H9 (cell line): Measurements from ENCODE around the gene AMBRA1. TPM values are rescaled to one million over a fixed set of nuclear protein-coding genes. Genes with fewer than 3 reads are reported as not detected.

Source experiments
- DNase-seq: peaks from one replicate; pipeline ENCODE4 v3.0.0-alpha.2; 2017
- H2AFZ ChIP-seq: one replicate; pipeline ENCODE4 v1.6.1; 2013; ENCODE audit warnings: mild to moderate bottlenecking, low read length, control low read depth, moderate library complexity
- H2AK5ac ChIP-seq: 2 replicates; pipeline ENCODE4 v1.6.1; 2013; ENCODE audit warnings: low read length, control low read depth, mixed read lengths; ENCODE audit not compliant: insufficient read length
- H2BK120ac ChIP-seq: one replicate; pipeline ENCODE4 v1.6.1; 2013; ENCODE audit warnings: low read depth, mild to moderate bottlenecking, low read length, control low read depth, inconsistent platforms; ENCODE audit not compliant: poor library complexity, severe bottlenecking
- H2BK12ac ChIP-seq: 2 replicates; pipeline ENCODE4 v1.6.1; 2013; ENCODE audit warnings: low read length, control low read depth, mixed read lengths, low read depth; ENCODE audit not compliant: insufficient read length
- H2BK15ac ChIP-seq: 2 replicates; pipeline ENCODE4 v1.6.1; 2013; ENCODE audit warnings: low read depth, low read length, control low read depth
- H2BK20ac ChIP-seq: one replicate; pipeline ENCODE4 v1.6.1; 2013; ENCODE audit warnings: low read depth, mild to moderate bottlenecking, low read length, control low read depth, inconsistent platforms; ENCODE audit not compliant: poor library complexity, severe bottlenecking
- H2BK5ac ChIP-seq: 2 replicates; pipeline ENCODE4 v1.6.1; 2013; ENCODE audit warnings: low read length, control low read depth, mixed read lengths; ENCODE audit not compliant: insufficient read length
- H3K14ac ChIP-seq: 2 replicates; pipeline ENCODE4 v1.6.1; 2013; ENCODE audit warnings: low read length, control low read depth; ENCODE audit not compliant: insufficient read depth
- H3K18ac ChIP-seq: 2 replicates; pipeline ENCODE4 v1.6.1; 2013; ENCODE audit warnings: low read depth, mild to moderate bottlenecking, mixed read lengths, low read length, control low read depth; ENCODE audit not compliant: insufficient read length
- H3K23ac ChIP-seq: 2 replicates; pipeline ENCODE4 v1.6.1; 2013; ENCODE audit warnings: low read length, control low read depth, mixed read lengths, low read depth; ENCODE audit not compliant: insufficient read length
- H3K23me2 ChIP-seq: 2 replicates; pipeline ENCODE4 v1.6.1; 2013; ENCODE audit warnings: low read depth, mild to moderate bottlenecking, mixed read lengths, low read length, control low read depth; ENCODE audit not compliant: insufficient read length, poor library complexity, severe bottlenecking
- H3K27ac ChIP-seq: 2 replicates; pipeline ENCODE4 v1.5.1; 2013; ENCODE audit warnings: low read length, control low read depth, mixed read lengths, low read depth; ENCODE audit not compliant: insufficient read length
- H3K27me3 ChIP-seq: 2 replicates; pipeline ENCODE4 v1.6.1; 2013; ENCODE audit warnings: low read length, control low read depth, inconsistent platforms; ENCODE audit not compliant: insufficient read depth
- H3K4ac ChIP-seq: 2 replicates; pipeline ENCODE4 v1.6.1; 2013; ENCODE audit warnings: low read depth, mild to moderate bottlenecking, control low read depth, inconsistent platforms, low read length, moderate library complexity
- H3K4me1 ChIP-seq: 2 replicates; pipeline ENCODE4 v1.6.1; 2013; ENCODE audit warnings: low read length, control low read depth, inconsistent platforms; ENCODE audit not compliant: insufficient read depth
- H3K4me2 ChIP-seq: 2 replicates; pipeline ENCODE4 v1.6.1; 2013; ENCODE audit warnings: low read length, control low read depth, mixed read lengths; ENCODE audit not compliant: insufficient read length, insufficient read depth
- H3K56ac ChIP-seq: 2 replicates; pipeline ENCODE4 v1.6.1; 2013; ENCODE audit warnings: low read depth, mild to moderate bottlenecking, mixed read lengths, low read length, control low read depth; ENCODE audit not compliant: insufficient read length
- H3K79me1 ChIP-seq: 2 replicates; pipeline ENCODE4 v1.6.1; 2013; ENCODE audit warnings: low read depth, mild to moderate bottlenecking, moderate library complexity, low read length, control low read depth, inconsistent platforms; ENCODE audit not compliant: insufficient read depth, poor library complexity, severe bottlenecking
- H3K79me2 ChIP-seq: 2 replicates; pipeline ENCODE4 v1.6.1; 2013; ENCODE audit warnings: low read length, control low read depth, inconsistent platforms; ENCODE audit not compliant: insufficient read depth
- H3K9ac ChIP-seq: 2 replicates; pipeline ENCODE4 v1.6.1; 2013; ENCODE audit warnings: low read length, control low read depth, mixed read lengths; ENCODE audit not compliant: insufficient read length; ENCODE audit errors: extremely low read depth
- H3K9me3 ChIP-seq: one replicate; pipeline ENCODE4 v1.6.1; 2013; ENCODE audit warnings: low read depth, low read length, inconsistent platforms; ENCODE audit not compliant: control insufficient read depth
- H3T11ph ChIP-seq: one replicate; pipeline ENCODE4 v1.6.1; 2013; ENCODE audit warnings: mild to moderate bottlenecking, low read length, control low read depth, inconsistent platforms
- H4K20me1 ChIP-seq: one replicate; pipeline ENCODE4 v1.6.1; 2013; ENCODE audit not compliant: control insufficient read depth, insufficient read length, insufficient read depth
- H4K5ac ChIP-seq: 2 replicates; pipeline ENCODE4 v1.6.1; 2013; ENCODE audit warnings: low read depth, mild to moderate bottlenecking, mixed read lengths, low read length, control low read depth; ENCODE audit not compliant: insufficient read length
- H4K8ac ChIP-seq: replicated peaks from 2 replicates; pipeline ENCODE4 v1.6.1; 2013; ENCODE audit warnings: low read length, control low read depth, mixed read lengths, low read depth; ENCODE audit not compliant: insufficient read length
- H4K91ac ChIP-seq: 2 replicates; pipeline ENCODE4 v1.6.1; 2013; ENCODE audit warnings: low read depth, mild to moderate bottlenecking, moderate library complexity, mixed read lengths, low read length, control low read depth; ENCODE audit not compliant: insufficient read length
- H3K27ac Mint-ChIP-seq, 3 experiments: 2 replicates in 2 of 3; 3 replicates in 1 of 3; pipeline ENCODE4 v1.8.0; 2020 to 2021; ENCODE audit warnings: mixed read lengths in 3 of 3, mild to moderate bottlenecking in 1 of 3, moderate library complexity in 1 of 3
- H3K27me3 Mint-ChIP-seq: 2 replicates; pipeline ENCODE4 v1.8.0; 2021; ENCODE audit warnings: low read depth, mild to moderate bottlenecking, moderate library complexity, mixed read lengths
- H3K36me3 Mint-ChIP-seq, 3 experiments: 2 replicates in 2 of 3; 3 replicates in 1 of 3; pipeline ENCODE4 v1.8.0; 2020 to 2021; ENCODE audit warnings: low read depth in 3 of 3, mixed read lengths in 3 of 3; ENCODE audit not compliant: insufficient read depth in 1 of 3
- H3K4me1 Mint-ChIP-seq, 2 experiments: 2 replicates each; pipeline ENCODE4 v1.8.0; 2020; ENCODE audit warnings: mixed read lengths in 2 of 2
- H3K4me3 Mint-ChIP-seq, 2 experiments: 2 replicates in 1 of 2; 3 replicates in 1 of 2; pipeline ENCODE4 v1.8.0; 2020 to 2021; ENCODE audit warnings: mild to moderate bottlenecking in 2 of 2, mixed read lengths in 2 of 2, moderate library complexity in 1 of 2
- H3K9me3 Mint-ChIP-seq, 2 experiments: 2 replicates in 1 of 2; 3 replicates in 1 of 2; pipeline ENCODE4 v1.8.0; 2020; ENCODE audit warnings: mild to moderate bottlenecking in 2 of 2, mixed read lengths in 2 of 2, moderate library complexity in 1 of 2
- CTCF ChIP-seq: fragments of 200-600 bp; sonication (generic); conservative IDR thresholded peaks from 3 replicates; pipeline ENCODE4 v1.8.0; 2021; ENCODE audit warnings: antibody characterized with exemption, mild to moderate bottlenecking
- WGBS: extraction: QIAGEN DNeasy Blood & Tissue Kit; methylation state at CpG from one replicate; pipeline ENCODE4 v1.1.7; 2013; ENCODE audit warnings: missing lambda C conversion rate, low lambda C conversion rate, mixed read lengths; ENCODE audit not compliant: insufficient read length; ENCODE audit errors: extremely low coverage; 5-methylcytosine and 5-hydroxymethylcytosine counted together
- total RNA-seq: library from RNA; stranded (reverse); gene quantifications from 2 replicates; pipeline ENCODE4 v1.2.1, GENCODE V29; 2021

The AMBRA1 gene
- total RNA-seq, 1 experiment from 2014 or later = 37.5 TPM

GRCh38 chr11:46570790-46571398, 22.9 kb downstream of the AMBRA1 start:
- Histone ChIP-seq H4K8ac (no peak overlapping the region), H3K79me1 (peaks cover 9% of the 10 kb centered on the region), H3K27ac (no peak overlapping the region), H3K4ac (no peak overlapping the region), H2BK12ac (no peak overlapping the region), H4K91ac (no peak overlapping the region), H4K5ac (no peak overlapping the region), H3K14ac (no peak overlapping the region), H3K4me1 (no peaks in the 10 kb centered on the region), H4K20me1 (no peaks in the 10 kb centered on the region), H2AK5ac (no peak overlapping the region), H3K23me2 (no peaks in the 10 kb centered on the region), H3K79me2 (peaks cover 6% of the 10 kb centered on the region; the same call in 1 of the 2 replicates), H2BK120ac (no peak overlapping the region), H2BK5ac (no peak overlapping the region), H2AFZ (no peak overlapping the region), H3K4me2 (no peak overlapping the region), H3K23ac (no peak overlapping the region), H3K18ac (no peak overlapping the region), H3K27me3 (no peaks in the 10 kb centered on the region), H3K9me3 (no peaks in the 10 kb centered on the region), H3K9ac (no peak overlapping the region), H2BK20ac (no peak overlapping the region), H3K56ac (no peak overlapping the region), H2BK15ac (no peak overlapping the region), H3T11ph (no peak overlapping the region)
- H3K27me3 Mint-ChIP-seq = no peaks in the 10 kb centered on the region
- H3K9me3 Mint-ChIP-seq = peaks cover 4 to 6% of the 10 kb centered on the region in 2 experiments; a peak in 2 of 5 replicates
- no peak for TF ChIP-seq CTCF
- no peak overlapping the region for H3K27ac Mint-ChIP-seq
- DNase-seq = no peak
- H3K4me1 Mint-ChIP-seq = peaks cover 0 to 4% of the 10 kb centered on the region in 2 experiments; a peak in 1 of 4 replicates
- H3K4me3 Mint-ChIP-seq = no peak overlapping the region
- H3K36me3 Mint-ChIP-seq = peaks cover 7 to 11% (median 8%) of the 10 kb centered on the region in 3 experiments; a peak in 6 of 7 replicates
- WGBS = no CpG with 5 or more reads among the region's 2 CpGs
